HG02642 (cell line): ENCODE results near the gene MORC2.

Experiments
- ATAC-seq: cut with Tn5 transposase; IDR thresholded peaks from one replicate; pipeline ENCODE4 v1.9.1; 2021; ENCODE audit warnings: mild to moderate bottlenecking; ENCODE audit not compliant: unreplicated experiment, poor library complexity

The MORC2 gene

GRCh38 chr22:30923168-30923900 is 45.2 kb downstream of the MORC2 start:
- no peak for ATAC-seq

- no peak for ATAC-seq
These were observed 46.4 kb downstream of the MORC2 start for GRCh38 chr22:30922151-30922611.

GRCh38 chr22:30921108-30921507 is 47.5 kb downstream of the MORC2 start:
- no peak for ATAC-seq

GRCh38 chr22:30920407-30920806 is 48.2 kb downstream of the MORC2 start:
- ATAC-seq: no peak

GRCh38 chr22:30919973-30920372 is 48.6 kb downstream of the MORC2 start:
- ATAC-seq: no peak

- ATAC-seq: no peak
These were observed 49.8 kb downstream of the MORC2 start for GRCh38 chr22:30918761-30919160.

GRCh38 chr22:30910358-30910757 is 58.2 kb downstream of the MORC2 start:
- ATAC-seq: no peak

- no peak for ATAC-seq
These were observed 59.3 kb downstream of the MORC2 start for GRCh38 chr22:30909306-30909705.

GRCh38 chr22:30908051-30908461 is 60.5 kb downstream of the MORC2 start:
- no peak for ATAC-seq

- no peak for ATAC-seq
These were observed 61.6 kb downstream of the MORC2 start for GRCh38 chr22:30906946-30907345.

GRCh38 chr22:30906411-30906810 is 62.2 kb downstream of the MORC2 start:
- no peak for ATAC-seq

GRCh38 chr22:30905696-30906341 is 62.8 kb downstream of the MORC2 start:
- ATAC-seq: no peak

GRCh38 chr22:30903876-30904460 is 64.6 kb downstream of the MORC2 start:
- ATAC-seq: no peak

- no peak for ATAC-seq
These were observed 65.8 kb downstream of the MORC2 start for GRCh38 chr22:30902496-30903357.

- ATAC-seq: no peak
These were observed 74.2 kb downstream of the MORC2 start for GRCh38 chr22:30894371-30894740.

- no peak for ATAC-seq
These were observed 74.9 kb downstream of the MORC2 start for GRCh38 chr22:30893434-30894370.

GRCh38 chr22:30892731-30893221 is 75.8 kb downstream of the MORC2 start:
- no peak for ATAC-seq

GRCh38 chr22:30892286-30892685 is 76.3 kb downstream of the MORC2 start:
- ATAC-seq: no peak

GRCh38 chr22:30891781-30892180 is 76.8 kb downstream of the MORC2 start:
- no peak for ATAC-seq

- no peak for ATAC-seq
These were observed 77.2 kb downstream of the MORC2 start for GRCh38 chr22:30891443-30891755.
